ENCODE measurements around the gene PSORS1C1.

DNA sequence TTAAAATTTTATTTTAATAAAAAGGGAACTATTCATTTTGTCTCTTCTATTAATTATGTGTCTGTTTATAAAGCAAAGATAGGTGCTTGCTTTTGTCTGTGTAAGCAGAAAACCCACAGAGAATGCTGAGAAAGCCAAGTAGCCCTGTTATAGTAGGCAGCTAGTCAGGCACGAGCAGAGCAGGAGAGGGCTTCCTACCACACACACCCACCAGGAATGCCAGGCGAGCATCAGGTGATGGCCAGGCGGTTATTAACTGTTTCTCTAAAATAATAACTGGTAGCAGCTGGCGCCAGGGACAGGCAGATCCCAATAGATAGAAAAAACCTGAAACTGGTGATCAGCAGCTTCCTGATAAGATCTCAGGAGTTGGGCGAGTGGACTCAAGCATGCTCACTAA is 17.9 kb upstream of the PSORS1C1 start:
- TF ChIP-seq, protein P1, sequence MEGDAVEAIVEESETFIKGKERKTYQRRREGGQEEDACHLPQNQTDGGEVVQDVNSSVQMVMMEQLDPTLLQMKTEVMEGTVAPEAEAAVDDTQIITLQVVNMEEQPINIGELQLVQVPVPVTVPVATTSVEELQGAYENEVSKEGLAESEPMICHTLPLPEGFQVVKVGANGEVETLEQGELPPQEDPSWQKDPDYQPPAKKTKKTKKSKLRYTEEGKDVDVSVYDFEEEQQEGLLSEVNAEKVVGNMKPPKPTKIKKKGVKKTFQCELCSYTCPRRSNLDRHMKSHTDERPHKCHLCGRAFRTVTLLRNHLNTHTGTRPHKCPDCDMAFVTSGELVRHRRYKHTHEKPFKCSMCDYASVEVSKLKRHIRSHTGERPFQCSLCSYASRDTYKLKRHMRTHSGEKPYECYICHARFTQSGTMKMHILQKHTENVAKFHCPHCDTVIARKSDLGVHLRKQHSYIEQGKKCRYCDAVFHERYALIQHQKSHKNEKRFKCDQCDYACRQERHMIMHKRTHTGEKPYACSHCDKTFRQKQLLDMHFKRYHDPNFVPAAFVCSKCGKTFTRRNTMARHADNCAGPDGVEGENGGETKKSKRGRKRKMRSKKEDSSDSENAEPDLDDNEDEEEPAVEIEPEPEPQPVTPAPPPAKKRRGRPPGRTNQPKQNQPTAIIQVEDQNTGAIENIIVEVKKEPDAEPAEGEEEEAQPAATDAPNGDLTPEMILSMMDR (IDR thresholded peaks at IDR 0.05), result no peak
- no peak for TF ChIP-seq POLR2A (IDR thresholded peaks at IDR 0.05)
- TF ChIP-seq EP300 (IDR thresholded peaks at IDR 0.05), result no peak

All from ovary (tissue), 3 donors.